BE2C (cell line): Measurements from ENCODE around the gene ZNF683.

ENCODE experiments used
- DNase-seq: peaks from one replicate; pipeline ENCODE4 v3.0.0-alpha.2; 2020
- H3K27me3 ChIP-seq: fragments of 250-450 bp; sonication (Bioruptor Pico); 2 replicates; pipeline ENCODE4 v1.5.1; 2020; ENCODE audit warnings: mild to moderate bottlenecking
- H3K36me3 ChIP-seq: fragments of 250-450 bp; sonication (Bioruptor Pico); 2 replicates; pipeline ENCODE4 v1.5.1; 2020; ENCODE audit warnings: mild to moderate bottlenecking
- H3K4me1 ChIP-seq: fragments of 250-450 bp; sonication (Bioruptor Pico); 2 replicates; pipeline ENCODE4 v1.5.1; 2020
- H3K4me3 ChIP-seq: 2 replicates; pipeline ENCODE4 v1.5.1; 2011; ENCODE audit warnings: low read depth, low read length
- H3K9me3 ChIP-seq: fragments of 250-450 bp; sonication (Bioruptor Pico); 2 replicates; pipeline ENCODE4 v1.5.1; 2020
- CTCF ChIP-seq: IDR thresholded peaks from 2 replicates; pipeline ENCODE4 v1.5.1; 2012; ENCODE audit warnings: mild to moderate bottlenecking, low read depth, low read length

Gene ZNF683

GRCh38 chr1:26358411-26359384 lies 13.9 kb downstream of the ZNF683 start:
- no peaks in the 10 kb centered on the region for H3K9me3 ChIP-seq
- no peaks in the 10 kb centered on the region for H3K36me3 ChIP-seq
- TF ChIP-seq CTCF = no peak
- no peak for DNase-seq
- no peak overlapping the region for H3K4me3 ChIP-seq
- H3K27me3 ChIP-seq = peaks cover 24% of the 10 kb centered on the region
- no peaks in the 10 kb centered on the region for H3K4me1 ChIP-seq

- no peak for TF ChIP-seq CTCF
- Histone ChIP-seq H3K4me3 (no peak overlapping the region), H3K36me3 (no peaks in the 10 kb centered on the region), H3K27me3 (peaks cover 24% of the 10 kb centered on the region), H3K4me1 (no peaks in the 10 kb centered on the region), H3K9me3 (no peaks in the 10 kb centered on the region)
- DNase-seq = no peak
Observed at GRCh38 chr1:26357121-26357602, 15.4 kb downstream of the ZNF683 start.

- Histone ChIP-seq H3K36me3 (no peaks in the 10 kb centered on the region), H3K9me3 (no peaks in the 10 kb centered on the region), H3K27me3 (peaks cover 21% of the 10 kb centered on the region), H3K4me1 (no peaks in the 10 kb centered on the region), H3K4me3 (no peak overlapping the region)
- DNase-seq = no peak
- TF ChIP-seq CTCF = no peak
Observed at GRCh38 chr1:26356106-26356505, 16.4 kb downstream of the ZNF683 start.

- no peak for DNase-seq
Observed at GRCh38 chr1:26354972-26355371, 17.6 kb downstream of the ZNF683 start.

GRCh38 chr1:26353976-26354820 lies 18.4 kb downstream of the ZNF683 start, which contains the start of gene CRYBG2:
TSS of gene CRYBG2 (minus strand) at chr1:26354130. CDS start at chr1:26346657, 7,473 bp downstream.
- TF ChIP-seq CTCF = no peak
- H3K36me3 ChIP-seq = no peaks in the 10 kb centered on the region
- H3K4me3 ChIP-seq = no peak within 1 kb of the TSS
- no peak for DNase-seq
- no peaks in the 10 kb centered on the region for H3K9me3 ChIP-seq
- no peaks in the 10 kb centered on the region for H3K4me1 ChIP-seq
- H3K27me3 ChIP-seq = 0 out of 2 replicates have a peak, but pooled peaks cover 6% of the 10 kb centered on the region

More at GRCh38 chr1:26354972-26355371, 17.6 kb downstream of the ZNF683 start:
- Histone ChIP-seq H3K27me3 (peaks cover 10% of the 10 kb centered on the region), H3K9me3 (no peaks in the 10 kb centered on the region), H3K4me1 (no peaks in the 10 kb centered on the region), H3K36me3 (no peaks in the 10 kb centered on the region), H3K4me3 (no peak overlapping the region)
- TF ChIP-seq CTCF = no peak
